ENCODE results near the gene PHACTR4.
"Not testable (repeated sequence)": the region's sequence is repeated elsewhere in the genome, so short reads cannot be mapped to it uniquely, and the experiment has no call there.

The PHACTR4 gene

DNA sequence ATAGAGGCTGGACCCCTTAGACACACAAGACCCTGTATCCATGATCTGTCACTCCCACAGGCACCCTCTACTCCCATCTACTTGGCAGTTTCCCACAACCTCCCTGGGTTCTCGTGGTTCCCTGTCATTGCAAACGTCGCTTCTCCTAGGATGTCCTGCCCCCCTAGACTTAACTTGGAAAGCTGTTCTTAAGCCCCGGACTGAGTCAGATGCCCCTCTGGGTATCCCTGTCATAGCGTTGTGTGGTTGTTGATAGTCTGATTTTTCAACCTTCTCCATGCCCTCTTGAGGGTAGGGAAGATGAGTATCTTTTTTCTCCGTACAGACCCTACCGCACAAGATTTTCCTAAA is 148.1 kb downstream of the PHACTR4 start:
- DNase-seq (ENCODE audit: extremely low spot score): no peak
- ChIA-PET POLR2A (interaction anchor here (0.9 to 6.2 kb wide), 4 partner anchors 10 to 269 kb away, joined by 3 to 37 read pairs (median 10); partner anchors contain the start of genes RCC1 and RNU11), CTCF (interaction anchor here (0.5 kb wide), 1 partner anchor 13 kb away, joined by 3 read pairs; no protein-coding TSS in a partner anchor)
- no peak for TF ChIP-seq ELF4 (IDR thresholded peaks at IDR 0.05)
- TF ChIP-seq SP1 (IDR thresholded peaks at IDR 0.05): no peak
- no peak for TF ChIP-seq ARNT (IDR thresholded peaks at IDR 0.05)
- TF ChIP-seq FOXM1 (IDR thresholded peaks at IDR 0.05; ENCODE audit: borderline replicate concordance): no peak
- TF ChIP-seq FOXK2 (IDR thresholded peaks at IDR 0.05): no peak
- TF ChIP-seq ZNF384 (IDR thresholded peaks at IDR 0.05): no peak
- TF ChIP-seq TARDBP (IDR thresholded peaks at IDR 0.05): no peak
- TF ChIP-seq HDGF (IDR thresholded peaks at IDR 0.05; ENCODE audit: borderline replicate concordance): no peak
- TF ChIP-seq SUZ12 (IDR thresholded peaks at IDR 0.05): no peak
- no peak for TF ChIP-seq L3MBTL2 (conservative IDR thresholded peaks at IDR 0.05)
- no peak for TF ChIP-seq FOXA1 (IDR thresholded peaks at IDR 0.05)
- TF ChIP-seq NFRKB (IDR thresholded peaks at IDR 0.05): no peak
- no peak for TF ChIP-seq BHLHE40 (IDR thresholded peaks at IDR 0.05; ENCODE audit: borderline replicate concordance)
- TF ChIP-seq, protein P1, sequence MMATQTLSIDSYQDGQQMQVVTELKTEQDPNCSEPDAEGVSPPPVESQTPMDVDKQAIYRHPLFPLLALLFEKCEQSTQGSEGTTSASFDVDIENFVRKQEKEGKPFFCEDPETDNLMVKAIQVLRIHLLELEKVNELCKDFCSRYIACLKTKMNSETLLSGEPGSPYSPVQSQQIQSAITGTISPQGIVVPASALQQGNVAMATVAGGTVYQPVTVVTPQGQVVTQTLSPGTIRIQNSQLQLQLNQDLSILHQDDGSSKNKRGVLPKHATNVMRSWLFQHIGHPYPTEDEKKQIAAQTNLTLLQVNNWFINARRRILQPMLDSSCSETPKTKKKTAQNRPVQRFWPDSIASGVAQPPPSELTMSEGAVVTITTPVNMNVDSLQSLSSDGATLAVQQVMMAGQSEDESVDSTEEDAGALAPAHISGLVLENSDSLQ (IDR thresholded peaks at IDR 0.05): no peak
- no peak for TF ChIP-seq CTBP1 (IDR thresholded peaks at IDR 0.05; ENCODE audit: borderline replicate concordance)

DNA sequence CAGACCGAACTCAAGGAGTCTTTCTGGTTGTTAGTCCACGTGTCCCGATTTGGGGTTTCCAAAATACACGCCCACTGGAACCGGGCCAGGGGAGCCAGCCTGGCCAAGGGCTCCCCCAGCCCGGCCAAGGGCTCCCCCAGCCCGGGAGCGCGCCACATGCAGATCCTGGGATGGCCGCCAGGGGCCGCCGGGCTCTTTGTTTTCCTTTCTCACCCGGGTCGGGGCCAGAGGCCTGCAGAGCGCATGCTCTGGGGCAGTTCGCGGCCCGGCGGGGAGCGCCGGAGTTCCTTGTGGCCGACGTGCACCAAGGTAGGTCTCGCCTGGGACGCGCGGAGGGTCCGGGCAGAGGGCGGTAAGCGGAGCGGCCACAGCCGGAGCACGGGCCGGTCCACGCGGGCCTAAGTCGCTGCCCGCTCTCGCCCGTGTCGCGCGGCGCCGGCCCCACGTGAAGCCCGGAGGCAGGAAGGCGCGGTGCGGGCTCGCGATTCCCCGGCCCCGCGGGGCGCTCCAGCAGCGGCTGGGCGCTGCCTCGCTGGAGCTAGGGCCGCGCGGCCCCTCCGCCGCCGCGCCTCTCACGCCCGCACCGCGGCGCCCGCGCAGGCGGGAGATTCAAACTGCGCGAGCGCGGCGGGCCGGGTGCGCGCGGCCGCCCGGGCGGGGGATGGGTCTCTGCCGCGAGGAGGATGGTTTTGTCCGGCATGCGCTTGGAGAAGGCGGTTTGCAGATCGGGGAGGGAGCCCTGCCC is 148.6 kb downstream of the PHACTR4 start:
- ChIA-PET POLR2A (interaction anchor here (0.9 to 6.2 kb wide), 3 partner anchors 10 to 103 kb away, joined by 4 to 37 read pairs (median 7); partner anchors contain the start of gene RCC1), CTCF (interaction anchor here (0.5 to 0.8 kb wide), 2 partner anchors 14 to 24 kb away, joined by 3 to 4 read pairs; no protein-coding TSS in a partner anchor)
- no peak for TF ChIP-seq NFRKB (IDR thresholded peaks at IDR 0.05)
- peak; percentile 82; the same call in 1 of the 2 replicates for TF ChIP-seq LEF1 (IDR thresholded peaks at IDR 0.05; ENCODE audit: borderline replicate concordance)
- no peak for TF ChIP-seq FOXA1 (IDR thresholded peaks at IDR 0.05)
- TF ChIP-seq, protein P1 (IDR thresholded peaks at IDR 0.05): no peak
- no peak for TF ChIP-seq SP1 (IDR thresholded peaks at IDR 0.05)
- TF ChIP-seq FOXK2 (IDR thresholded peaks at IDR 0.05): no peak
- peak; percentile 42; the same call in 1 of the 2 replicates for TF ChIP-seq ELF4 (IDR thresholded peaks at IDR 0.05)
- TF ChIP-seq ARNT (IDR thresholded peaks at IDR 0.05): no peak; the same call in 1 of the 2 replicates
- TF ChIP-seq CTBP1 (IDR thresholded peaks at IDR 0.05; ENCODE audit: borderline replicate concordance): no peak
- TF ChIP-seq TARDBP (IDR thresholded peaks at IDR 0.05): no peak
- no peak for TF ChIP-seq L3MBTL2 (conservative IDR thresholded peaks at IDR 0.05)
- TF ChIP-seq FOXM1 (IDR thresholded peaks at IDR 0.05; ENCODE audit: borderline replicate concordance): no peak; the same call in 1 of the 2 replicates
- TF ChIP-seq SUZ12 (IDR thresholded peaks at IDR 0.05): no peak
- peak; percentile 88; the same call in 1 of the 2 replicates for TF ChIP-seq HDGF (IDR thresholded peaks at IDR 0.05; ENCODE audit: borderline replicate concordance)
- no peak for TF ChIP-seq ZNF384 (IDR thresholded peaks at IDR 0.05)
- TF ChIP-seq BHLHE40 (IDR thresholded peaks at IDR 0.05; ENCODE audit: borderline replicate concordance): no peak
- peak; percentile 96 for DNase-seq (ENCODE audit: extremely low spot score)

DNA sequence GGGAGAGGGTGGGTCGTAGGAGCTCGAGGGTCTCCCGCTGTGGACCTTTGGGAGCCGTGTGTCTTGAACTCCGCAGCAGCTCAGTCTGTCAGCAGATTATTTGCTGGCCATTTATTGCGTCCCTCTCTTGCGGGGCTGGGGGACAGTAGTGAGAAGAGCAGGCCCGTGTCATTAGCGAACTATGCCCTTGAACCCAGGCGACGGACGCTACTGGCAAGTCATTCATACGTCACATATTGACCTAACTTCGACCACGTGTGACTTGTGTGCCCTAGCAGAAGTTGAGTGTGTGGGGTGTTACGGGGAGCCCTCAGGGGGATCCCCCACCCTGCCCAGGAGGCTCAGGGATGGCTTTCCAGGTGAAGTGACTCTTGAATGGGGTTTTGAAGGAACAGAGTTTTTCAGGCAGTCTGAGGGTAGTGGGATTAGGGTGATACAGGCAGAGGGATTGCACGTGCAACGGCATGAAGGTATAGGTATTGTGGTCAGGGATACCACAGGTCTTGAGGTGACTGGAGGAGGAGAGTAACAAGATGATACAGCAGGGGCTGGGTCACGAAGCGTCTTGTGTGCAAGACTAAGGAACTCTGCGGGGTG is 149.3 kb downstream of the PHACTR4 start:
- no peak for DNase-seq (ENCODE audit: extremely low spot score)
- CTCF ChIA-PET: interaction anchor here (0.8 kb wide), 1 partner anchor 24 kb away, joined by 4 read pairs; no protein-coding TSS in a partner anchor
- TF ChIP-seq L3MBTL2 (conservative IDR thresholded peaks at IDR 0.05) (peak; percentile 85), LEF1 (IDR thresholded peaks at IDR 0.05; ENCODE audit: borderline replicate concordance) (no peak), FOXM1 (IDR thresholded peaks at IDR 0.05; ENCODE audit: borderline replicate concordance) (no peak), ELF4 (IDR thresholded peaks at IDR 0.05) (no peak), HDGF (IDR thresholded peaks at IDR 0.05; ENCODE audit: borderline replicate concordance) (peak; percentile 79; the same call in 1 of the 2 replicates), BHLHE40 (IDR thresholded peaks at IDR 0.05; ENCODE audit: borderline replicate concordance) (no peak), ARNT (IDR thresholded peaks at IDR 0.05) (no peak), ZNF384 (IDR thresholded peaks at IDR 0.05) (no peak), FOXK2 (IDR thresholded peaks at IDR 0.05) (no peak)
- TF ChIP-seq, protein P1 (IDR thresholded peaks at IDR 0.05): no peak
- POLR2A ChIA-PET: interaction anchor here (0.9 to 6.2 kb wide), 3 partner anchors 11 to 104 kb away, joined by 4 to 37 read pairs (median 7); partner anchors contain the start of gene RCC1

DNA sequence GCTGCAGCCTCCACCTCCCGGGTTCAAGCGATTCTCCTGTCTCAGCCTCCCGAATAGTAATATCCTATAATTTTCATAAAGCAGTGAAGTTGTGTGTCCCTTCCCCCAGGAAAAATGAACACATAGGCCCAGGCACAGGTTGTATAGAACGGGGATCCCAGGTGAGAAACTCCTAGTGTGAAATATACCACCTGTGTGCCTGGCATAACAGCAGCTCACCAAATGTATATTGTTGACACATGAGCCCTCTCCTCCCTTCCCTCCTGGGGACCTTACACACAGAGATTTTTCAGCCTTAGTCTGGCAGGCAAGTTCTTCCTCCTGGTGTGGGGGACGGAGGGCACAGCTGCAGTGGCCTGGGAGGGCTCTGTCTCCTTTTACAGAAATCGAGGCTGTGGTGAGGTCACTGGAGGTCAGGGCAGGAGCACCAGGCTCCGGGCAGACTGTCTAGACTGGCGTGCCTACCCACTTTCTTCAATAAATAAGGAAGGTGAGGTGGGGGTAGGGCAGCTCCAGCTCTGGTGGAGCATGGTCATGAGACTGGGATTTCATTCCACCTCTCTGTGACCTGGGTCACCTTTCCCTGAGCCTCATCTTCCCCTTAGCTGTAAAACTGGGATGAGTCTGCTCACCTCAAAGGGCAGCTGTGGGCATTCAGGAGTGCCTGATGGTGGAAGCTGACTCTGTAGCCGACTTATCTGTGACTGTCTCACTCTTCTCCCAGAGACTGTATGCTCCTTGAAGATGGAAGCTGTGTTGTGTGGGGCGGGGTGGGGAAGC is 150.6 kb downstream of the PHACTR4 start:
- DNase-seq (ENCODE audit: extremely low spot score): no peak
- ChIA-PET POLR2A (interaction anchor here (1.0 to 6.2 kb wide), 3 partner anchors 12 to 217 kb away, joined by 3 to 37 read pairs (median 19); partner anchors contain the start of genes RCC1 and YTHDF2), CTCF (interaction anchor here (0.5 kb wide), 1 partner anchor 44 kb away, joined by 4 read pairs; no protein-coding TSS in a partner anchor)
- TF ChIP-seq ELF4 (IDR thresholded peaks at IDR 0.05) (no peak), LEF1 (IDR thresholded peaks at IDR 0.05; ENCODE audit: borderline replicate concordance) (no peak), CTBP1 (IDR thresholded peaks at IDR 0.05; ENCODE audit: borderline replicate concordance) (no peak)
- TF ChIP-seq, protein P1 (IDR thresholded peaks at IDR 0.05): no peak

DNA sequence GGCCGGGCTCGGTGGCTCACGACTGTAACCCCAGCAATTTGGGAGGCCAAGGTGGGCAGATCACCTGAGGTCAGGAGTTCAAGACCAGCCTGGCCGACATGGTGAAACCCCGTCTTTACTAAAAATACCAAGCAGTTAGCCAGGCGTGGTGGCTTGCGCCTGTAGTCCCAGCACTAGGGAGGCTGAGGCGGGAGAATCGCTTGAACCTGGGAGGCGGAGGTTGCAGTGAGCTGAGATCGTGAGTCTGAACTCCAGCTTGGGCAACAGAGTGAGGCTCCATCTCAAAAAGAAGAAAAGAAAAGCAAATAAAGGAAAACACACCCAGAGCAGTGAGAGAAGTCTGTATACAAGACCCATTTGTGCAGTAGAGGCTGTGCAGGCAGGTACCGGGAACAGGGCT is 151.3 kb downstream of the PHACTR4 start:
- CTCF ChIA-PET; DNase-seq (ENCODE audit: extremely low spot score): not testable (repeated sequence)
- POLR2A ChIA-PET: interaction anchor here (3.5 to 6.2 kb wide), 2 partner anchors 13 to 60 kb away, joined by 19 to 37 read pairs; partner anchors contain the start of gene RCC1
